Neuron (in vitro differentiated cells): ENCODE measurements around the gene SULT2B1.

Source experiments
- H2AFZ ChIP-seq: one replicate; pipeline ENCODE4 v1.6.1; 2013; ENCODE audit warnings: low read depth, mild to moderate bottlenecking, inconsistent platforms, low read length, moderate library complexity
- H3K27me3 ChIP-seq: one replicate; pipeline ENCODE4 v1.6.1; 2013; ENCODE audit warnings: low read length; ENCODE audit not compliant: insufficient read depth
- H3K36me3 ChIP-seq: one replicate; pipeline ENCODE4 v1.6.1; 2013; ENCODE audit warnings: low read length; ENCODE audit not compliant: insufficient read depth
- H3K4me1 ChIP-seq: one replicate; pipeline ENCODE4 v1.6.1; 2013; ENCODE audit warnings: low read length; ENCODE audit not compliant: insufficient read depth
- H3K4me3 ChIP-seq: 2 replicates; pipeline ENCODE4 v1.5.1; 2013; ENCODE audit warnings: mild to moderate bottlenecking, low read length, moderate library complexity
- H3K9me3 ChIP-seq: one replicate; pipeline ENCODE4 v1.6.1; 2013; ENCODE audit warnings: low read length

SULT2B1 gene

GRCh38 chr19:48551437-48552302 is at the start of gene SULT2B1:
TSS of gene SULT2B1 (plus strand) at chr19:48552172. CDS start at chr19:48552253, 81 bp downstream.
- Histone ChIP-seq H3K36me3 (no peaks in the 10 kb centered on the region), H3K9me3 (no peaks in the 10 kb centered on the region), H3K4me1 (peaks cover 7% of the 10 kb centered on the region), H2AFZ (no peak within 1 kb of the TSS), H3K4me3 (no peak within 1 kb of the TSS), H3K27me3 (peaks cover 8% of the 10 kb centered on the region)

- Histone ChIP-seq H3K4me1 (no peaks in the 10 kb centered on the region), H3K9me3 (no peaks in the 10 kb centered on the region), H3K27me3 (peaks cover 23% of the 10 kb centered on the region), H3K36me3 (no peaks in the 10 kb centered on the region), H3K4me3 (no peak overlapping the region), H2AFZ (no peak overlapping the region)
These were observed 49.5 kb upstream of the SULT2B1 start for GRCh38 chr19:48502350-48503018.

- peaks cover 13% of the 10 kb centered on the region for H3K27me3 ChIP-seq
- peaks cover 4% of the 10 kb centered on the region for H3K4me1 ChIP-seq
- H3K4me3 ChIP-seq, result no peak overlapping the region
- H3K9me3 ChIP-seq, result no peaks in the 10 kb centered on the region
- no peaks in the 10 kb centered on the region for H3K36me3 ChIP-seq
- H2AFZ ChIP-seq, result no peak overlapping the region
These were observed 45.7 kb upstream of the SULT2B1 start for GRCh38 chr19:48506138-48506733.

- Histone ChIP-seq H2AFZ (no peak overlapping the region), H3K27me3 (peaks cover 14% of the 10 kb centered on the region), H3K4me3 (no peak overlapping the region), H3K36me3 (no peaks in the 10 kb centered on the region), H3K9me3 (no peaks in the 10 kb centered on the region), H3K4me1 (peaks cover 8% of the 10 kb centered on the region)
These were observed 44.0 kb upstream of the SULT2B1 start for GRCh38 chr19:48507911-48508439.

GRCh38 chr19:48508729-48509411 is 43.1 kb upstream of the SULT2B1 start:
- Histone ChIP-seq H3K27me3 (peaks cover 14% of the 10 kb centered on the region), H2AFZ (no peak overlapping the region), H3K4me3 (no peak overlapping the region), H3K36me3 (no peaks in the 10 kb centered on the region), H3K9me3 (no peaks in the 10 kb centered on the region), H3K4me1 (peaks cover 13% of the 10 kb centered on the region)

GRCh38 chr19:48509467-48510194 is 42.3 kb upstream of the SULT2B1 start:
- Histone ChIP-seq H3K4me1 (peaks cover 13% of the 10 kb centered on the region), H3K9me3 (no peaks in the 10 kb centered on the region), H3K4me3 (no peak overlapping the region), H2AFZ (no peak overlapping the region), H3K27me3 (peaks cover 11% of the 10 kb centered on the region), H3K36me3 (no peaks in the 10 kb centered on the region)

GRCh38 chr19:48510421-48511268 is 41.3 kb upstream of the SULT2B1 start:
- no peak overlapping the region for H2AFZ ChIP-seq
- no peaks in the 10 kb centered on the region for H3K9me3 ChIP-seq
- H3K27me3 ChIP-seq, result peaks cover 11% of the 10 kb centered on the region
- H3K4me3 ChIP-seq, result peak overlapping the region; percentile 37
- no peaks in the 10 kb centered on the region for H3K36me3 ChIP-seq
- H3K4me1 ChIP-seq, result peaks cover 13% of the 10 kb centered on the region

GRCh38 chr19:48511321-48511731 is 40.6 kb upstream of the SULT2B1 start:
- peak overlapping the region; percentile 37 for H3K4me3 ChIP-seq

GRCh38 chr19:48511800-48512503 is 40.0 kb upstream of the SULT2B1 start, which contains the start of gene LMTK3:
TSS of gene LMTK3 (minus strand) at chr19:48511835. CDS start at chr19:48511576, 259 bp downstream.
- peaks cover 11% of the 10 kb centered on the region for H3K27me3 ChIP-seq
- no peaks in the 10 kb centered on the region for H3K9me3 ChIP-seq
- H3K4me1 ChIP-seq, result peaks cover 13% of the 10 kb centered on the region
- no peak within 1 kb of the TSS for H2AFZ ChIP-seq
- H3K36me3 ChIP-seq, result no peaks in the 10 kb centered on the region
- H3K4me3 ChIP-seq, result peak within 1 kb of the TSS; percentile 37

More at GRCh38 chr19:48511321-48511731, 40.6 kb upstream of the SULT2B1 start:
- Histone ChIP-seq H3K36me3 (no peaks in the 10 kb centered on the region), H3K9me3 (no peaks in the 10 kb centered on the region), H3K27me3 (peaks cover 11% of the 10 kb centered on the region), H2AFZ (no peak overlapping the region), H3K4me1 (peaks cover 13% of the 10 kb centered on the region)

GRCh38 chr19:48512504-48513288 is 39.3 kb upstream of the SULT2B1 start:
- H2AFZ ChIP-seq, result no peak overlapping the region
- no peak overlapping the region for H3K4me3 ChIP-seq
- H3K4me1 ChIP-seq, result peaks cover 13% of the 10 kb centered on the region
- H3K9me3 ChIP-seq, result no peaks in the 10 kb centered on the region
- H3K27me3 ChIP-seq, result peaks cover 11% of the 10 kb centered on the region
- no peaks in the 10 kb centered on the region for H3K36me3 ChIP-seq
